ENCODE results near the gene CCDC116. TPM values are rescaled to one million over a fixed set of nuclear protein-coding genes. Genes with fewer than 3 reads are reported as not detected.

The CCDC116 gene
- total and polyA plus RNA-seq, 9 donors: 0.46 to 0.88 (median 0.67) TPM; not detected in 1

- Histone ChIP-seq H3K36me3 (no peaks in the 10 kb centered on the region), H3K4me1 (ENCODE audit: insufficient read depth) (peaks cover 15% of the 10 kb centered on the region), H3K4me3 (no peak overlapping the region), H3K9me3 (no peaks in the 10 kb centered on the region), H3K27ac (no peak overlapping the region), H3K27me3 (no peaks in the 10 kb centered on the region)
- WGBS, 3 donors: 36 to 40% (median 38%) methylated on average over 4 of the region's 4 CpGs
- intact Hi-C loops (cut with DNase I): loop anchor here in 1 of 4 donors (5.0 kb wide), 1 partner anchor 1479 kb away; no protein-coding TSS in a partner anchor
- DNase-seq: no peak
- TF ChIP-seq POLR2A (IDR thresholded peaks at IDR 0.05): no peak
- no peak for TF ChIP-seq CTCF (IDR thresholded peaks at IDR 0.05)
- TF ChIP-seq EP300 (IDR thresholded peaks at IDR 0.05): no peak
Observed at GRCh38 chr22:21587803-21588611, 44.6 kb upstream of the CCDC116 start.

GRCh38 chr22:21589396-21589795 lies 43.2 kb upstream of the CCDC116 start:
- DNase-seq: no peak
- Histone ChIP-seq H3K27me3 (no peaks in the 10 kb centered on the region), H3K4me1 (ENCODE audit: insufficient read depth) (peaks cover 15% of the 10 kb centered on the region), H3K4me3 (no peak overlapping the region), H3K27ac (no peak overlapping the region), H3K36me3 (no peaks in the 10 kb centered on the region), H3K9me3 (no peaks in the 10 kb centered on the region)
- 88 to 91% (median 89%) methylated on average over 8 of the region's 8 CpGs for WGBS, 3 donors
- no peak for TF ChIP-seq CTCF (IDR thresholded peaks at IDR 0.05)
- no peak for TF ChIP-seq POLR2A (IDR thresholded peaks at IDR 0.05)
- TF ChIP-seq EP300 (IDR thresholded peaks at IDR 0.05): no peak
- intact Hi-C loops (cut with DNase I): loop anchor here in 1 of 4 donors (5.0 kb wide), 1 partner anchor 1478 kb away; no protein-coding TSS in a partner anchor

- no peak overlapping the region for H3K4me3 ChIP-seq
- H3K27ac ChIP-seq: no peak overlapping the region
- H3K9me3 ChIP-seq: no peaks in the 10 kb centered on the region
- H3K36me3 ChIP-seq: no peaks in the 10 kb centered on the region
- no peak for DNase-seq
- 73 to 84% (median 75%) methylated on average over 9 of the region's 9 CpGs for WGBS, 3 donors
- intact Hi-C loops (cut with DNase I): no loop called here
- no peaks in the 10 kb centered on the region for H3K27me3 ChIP-seq
- H3K4me1 ChIP-seq (ENCODE audit: insufficient read depth): peaks cover 21% of the 10 kb centered on the region
- TF ChIP-seq CTCF (IDR thresholded peaks at IDR 0.05) (no peak), POLR2A (IDR thresholded peaks at IDR 0.05) (no peak), EP300 (IDR thresholded peaks at IDR 0.05) (no peak)
Observed at GRCh38 chr22:21590809-21591641, 41.5 kb upstream of the CCDC116 start.

GRCh38 chr22:21591695-21592094 lies 40.9 kb upstream of the CCDC116 start:
- Histone ChIP-seq H3K27me3 (no peaks in the 10 kb centered on the region), H3K9me3 (no peaks in the 10 kb centered on the region), H3K36me3 (no peaks in the 10 kb centered on the region), H3K4me1 (ENCODE audit: insufficient read depth) (peaks cover 21% of the 10 kb centered on the region), H3K4me3 (no peak overlapping the region), H3K27ac (no peak overlapping the region)
- no peak for DNase-seq
- 84 to 86% (median 85%) methylated on average over 9 of the region's 9 CpGs for WGBS, 3 donors
- TF ChIP-seq EP300 (IDR thresholded peaks at IDR 0.05) (no peak), CTCF (IDR thresholded peaks at IDR 0.05) (no peak), POLR2A (IDR thresholded peaks at IDR 0.05) (no peak)
- intact Hi-C loops (cut with DNase I): no loop called here
